ENCODE data around the gene HEATR9.

HEATR9 gene

DNA sequence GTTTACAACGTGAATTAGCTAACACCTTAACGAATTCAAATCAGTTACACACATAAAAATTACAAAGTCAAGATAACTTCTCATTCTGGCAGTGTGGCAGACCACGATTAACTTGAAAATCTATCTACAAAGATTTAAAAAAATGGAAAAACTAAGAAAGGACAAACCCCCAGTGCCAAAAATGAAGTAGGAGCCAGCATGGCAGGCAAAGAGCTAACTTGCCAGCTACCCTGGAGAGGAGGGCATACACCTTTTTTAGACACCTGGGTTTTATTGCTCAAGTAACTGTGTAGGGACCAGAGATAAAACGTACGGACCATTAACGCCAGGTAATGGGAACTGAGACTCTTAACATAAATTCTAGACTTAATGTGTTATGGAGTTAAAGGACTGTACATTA lies 56.9 kb downstream of the HEATR9 start:
- in situ Hi-C loops (cut with MboI; ENCODE audit: low sequenced_read_pairs) = no loop called here

DNA sequence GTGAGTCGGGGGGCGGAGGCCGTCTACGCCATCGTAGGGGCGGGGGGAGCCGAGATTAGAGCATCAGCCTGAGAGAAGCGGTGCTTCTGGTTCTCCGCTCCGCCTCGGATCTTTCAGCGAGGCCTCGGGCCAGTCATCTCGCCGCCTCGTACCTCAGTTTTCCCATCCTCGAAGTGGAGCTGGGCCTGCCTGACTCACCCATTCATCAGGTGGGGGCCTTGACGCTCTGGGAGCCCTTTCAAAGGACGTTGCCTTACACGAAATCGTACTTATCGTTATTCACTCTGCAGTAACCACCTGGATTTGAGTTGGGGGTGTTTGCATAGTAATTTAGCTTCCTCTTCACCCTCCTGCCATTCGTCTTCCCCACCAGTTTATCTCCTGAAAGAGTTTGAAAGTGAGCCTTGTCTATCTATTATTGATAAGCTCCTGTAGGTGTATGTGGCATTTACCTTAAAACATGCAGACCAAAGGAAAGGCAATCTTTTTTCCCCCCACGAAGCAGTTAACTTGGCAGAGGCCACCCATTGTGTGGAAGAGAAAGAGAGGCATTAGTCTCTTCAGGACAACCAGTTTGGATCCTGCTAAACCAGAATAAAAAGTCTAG lies 58.7 kb downstream of the HEATR9 start:
- in situ Hi-C loops (cut with MboI; ENCODE audit: low sequenced_read_pairs) = no loop called here

DNA sequence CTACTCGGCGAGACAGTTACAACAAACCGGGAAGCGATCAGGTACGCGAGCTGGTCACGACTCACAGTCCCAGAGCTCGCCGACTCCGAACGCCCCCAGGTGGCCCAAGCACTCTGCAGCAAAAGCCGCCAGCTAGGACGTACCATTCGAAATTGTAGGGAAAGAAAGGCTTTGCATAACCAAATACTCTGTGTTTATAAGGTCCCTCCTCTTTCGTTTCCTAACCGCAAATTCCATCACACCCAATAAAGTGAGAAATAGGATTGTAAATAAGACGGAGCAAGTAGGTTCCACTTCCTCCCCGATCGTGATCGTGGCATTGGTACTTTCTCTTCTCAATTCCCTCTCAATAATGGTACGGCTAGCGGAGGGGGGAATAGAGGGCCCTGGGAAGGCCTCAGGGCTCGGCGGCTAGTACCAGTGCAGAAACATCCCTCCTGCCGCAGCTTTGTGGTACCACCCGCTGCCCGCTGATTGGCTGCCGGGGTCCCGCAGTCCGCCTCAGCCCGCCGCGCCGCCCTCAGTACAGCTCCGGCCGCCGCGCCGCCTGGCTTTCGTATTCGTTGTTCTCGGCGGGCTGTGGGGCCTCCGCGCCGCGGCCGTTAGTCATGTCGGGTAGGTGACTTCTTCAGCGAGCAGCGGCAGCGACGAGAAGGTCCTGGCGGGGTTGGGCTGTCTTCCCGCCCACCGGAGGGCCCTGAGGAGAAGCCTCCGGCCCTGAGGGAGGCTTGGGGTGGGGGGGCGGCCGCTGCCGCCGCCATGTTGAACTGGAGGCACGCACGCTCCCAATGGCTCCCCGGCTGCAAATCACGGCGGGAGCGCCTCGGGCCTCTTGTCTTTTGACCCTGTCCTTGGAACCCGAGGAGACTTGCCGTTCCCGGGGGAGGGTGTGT lies 59.5 kb downstream of the HEATR9 start, which contains the start of gene TAF15:
TSS of gene TAF15 (plus strand) at position 523 of the 893 bp plus-strand sequence. CDS start at position 609, 86 bp downstream.
- in situ Hi-C loops (cut with MboI; ENCODE audit: low sequenced_read_pairs) = no loop called here

DNA sequence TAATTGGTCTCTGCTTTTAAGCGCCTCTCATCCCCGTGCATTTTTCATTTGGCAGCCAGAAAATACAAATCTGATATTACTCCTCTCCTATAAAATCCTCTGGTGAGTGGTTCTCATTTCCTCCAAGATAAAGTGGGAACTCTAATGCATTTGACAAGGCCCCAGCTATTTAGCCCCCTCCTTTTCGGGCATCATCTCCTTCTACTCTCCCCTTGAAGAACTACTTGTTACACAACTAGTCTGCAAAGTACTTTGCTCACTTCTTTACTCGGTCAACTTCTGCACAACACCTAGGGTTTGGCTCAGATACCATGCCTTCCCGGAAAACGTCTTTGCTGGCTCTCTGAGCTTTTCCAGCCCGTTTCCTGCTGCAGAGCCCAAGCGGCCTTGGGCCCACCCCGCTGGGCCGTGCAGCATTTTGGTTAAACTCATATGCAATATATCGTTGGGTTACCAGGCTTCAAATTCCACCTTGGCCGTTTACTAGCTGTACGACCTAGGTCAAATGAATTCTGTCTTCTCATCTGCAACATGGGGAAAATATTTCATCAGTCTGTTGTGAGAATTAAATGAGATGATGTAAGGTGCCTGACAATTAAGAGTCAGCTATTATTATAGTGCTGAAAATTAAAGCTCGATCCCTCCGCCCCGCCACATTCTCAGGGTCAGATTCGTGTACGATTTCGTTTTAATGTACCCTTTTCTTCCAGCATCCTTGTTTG lies 60.3 kb downstream of the HEATR9 start:
- in situ Hi-C loops (cut with MboI; ENCODE audit: low sequenced_read_pairs) = no loop called here

DNA sequence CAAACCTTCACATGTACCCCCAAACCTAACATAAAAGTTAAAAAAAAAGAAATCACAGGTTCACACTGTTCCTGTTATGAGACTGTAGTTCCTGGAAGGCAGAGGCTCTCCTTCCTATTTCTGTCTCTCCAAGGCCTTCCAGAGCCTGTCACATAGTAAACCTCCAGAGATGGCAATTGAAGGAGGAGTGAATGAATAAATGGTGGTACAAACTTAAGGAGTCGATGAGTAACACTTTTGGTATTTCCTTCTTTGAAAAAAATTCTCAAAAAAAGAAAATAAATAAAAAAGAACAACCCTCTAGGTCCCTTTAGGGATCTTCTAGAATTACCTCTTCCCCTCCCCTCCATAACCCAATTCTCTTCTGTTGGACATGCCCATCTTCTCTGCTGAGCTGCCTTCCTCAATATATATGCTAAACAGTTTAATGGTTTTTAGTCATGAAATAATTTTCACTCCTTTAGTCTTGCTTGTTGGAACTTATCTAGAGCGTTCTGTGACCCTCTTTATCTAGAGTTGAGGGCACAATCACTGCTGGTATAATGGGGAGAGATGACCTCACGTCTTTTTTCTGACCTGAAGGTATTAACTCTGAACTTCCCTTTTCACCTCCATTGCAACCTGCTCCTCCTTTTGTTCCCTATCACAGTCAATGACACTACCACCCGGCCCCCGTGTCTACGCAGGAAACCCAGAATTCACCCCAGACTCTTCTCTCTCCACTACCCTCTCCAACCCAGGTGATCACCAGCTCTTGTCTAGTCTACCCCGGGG lies 61.1 kb downstream of the HEATR9 start:
- in situ Hi-C loops (cut with MboI; ENCODE audit: low sequenced_read_pairs) = no loop called here

Measured in HL-60/S4 treated with phorbol 12-myristate 13-acetate at 8.2 ng/mL for 4 days and 3 days (cell line).